GM18526 (cell line): ENCODE data around the gene PTPRN2.

Experiments
- POLR2A ChIP-seq: IDR thresholded peaks from 3 replicates; pipeline ENCODE4 v1.6.1; 2011; ENCODE audit not compliant: insufficient read length; ENCODE audit errors: extremely low read depth

PTPRN2 gene

DNA sequence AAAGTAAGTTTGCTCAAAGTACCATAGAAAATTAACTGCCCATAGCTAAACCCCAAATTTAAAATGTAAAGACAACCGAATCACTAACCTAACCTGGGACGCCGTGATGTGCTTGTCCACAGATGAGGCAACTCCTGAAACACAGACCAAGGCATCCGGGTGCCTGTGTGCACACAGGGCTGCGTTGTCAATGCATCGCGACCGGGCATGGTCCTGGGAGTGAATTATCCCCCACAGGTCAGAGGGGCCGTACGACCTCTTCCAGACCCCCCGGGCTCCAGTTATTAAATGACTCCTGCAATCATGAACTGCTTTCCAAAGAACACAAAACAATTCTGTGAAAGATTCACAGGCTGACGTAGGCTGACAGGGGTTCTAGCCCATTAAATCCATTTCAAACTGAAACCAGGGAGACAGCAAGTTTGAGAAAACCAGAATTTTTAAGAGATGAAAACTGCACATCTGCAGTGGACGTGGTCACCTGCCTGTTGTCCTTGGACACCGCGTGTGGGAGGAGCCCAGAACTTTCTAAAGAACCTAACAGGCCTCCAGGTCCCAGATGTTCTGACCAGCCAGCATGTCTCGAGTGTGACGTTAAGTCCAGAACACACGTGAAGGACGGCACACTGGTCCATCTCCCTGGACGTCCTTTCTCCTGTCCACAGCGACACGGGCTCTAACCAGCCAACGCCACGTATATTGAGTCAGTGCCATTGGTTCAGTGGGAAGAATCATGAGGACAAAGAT, 953.0 kb downstream of the PTPRN2 start:
- TF ChIP-seq POLR2A, result no peak

DNA sequence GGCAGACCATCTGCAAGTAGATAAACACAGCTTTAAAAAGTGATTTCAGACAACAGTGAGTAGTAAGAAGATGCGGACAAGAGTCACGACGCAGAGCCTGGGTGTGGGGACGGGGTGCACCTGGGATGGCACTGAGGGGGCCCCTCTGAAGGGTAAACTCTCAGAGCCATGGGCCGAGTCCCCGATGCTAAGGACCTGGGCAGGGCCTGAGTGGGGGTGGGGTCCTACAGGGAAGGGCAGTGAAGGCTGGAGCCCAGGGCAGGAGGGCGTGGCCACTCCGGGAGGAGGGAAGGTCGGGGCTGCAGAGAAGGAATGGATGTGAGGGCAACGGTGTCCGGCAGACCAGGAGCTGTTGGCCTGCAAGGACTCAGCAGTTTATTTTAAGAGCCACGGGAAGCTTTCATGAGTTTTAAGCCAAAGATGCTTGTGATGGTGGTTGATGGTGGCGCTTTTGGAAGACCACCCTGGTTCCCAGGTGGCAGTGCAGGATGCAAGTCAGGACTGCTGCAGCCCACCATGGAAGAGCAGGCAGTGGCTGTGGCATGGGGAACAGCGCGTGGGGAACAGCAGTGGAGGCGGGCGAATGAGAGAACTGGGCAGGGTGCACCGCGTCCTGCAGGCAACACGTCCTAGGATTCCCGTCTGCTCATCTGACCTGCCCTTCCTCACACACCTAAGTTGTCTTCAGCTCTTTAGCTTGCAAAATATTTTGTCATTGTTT, 954.0 kb downstream of the PTPRN2 start:
- no peak for TF ChIP-seq POLR2A

DNA sequence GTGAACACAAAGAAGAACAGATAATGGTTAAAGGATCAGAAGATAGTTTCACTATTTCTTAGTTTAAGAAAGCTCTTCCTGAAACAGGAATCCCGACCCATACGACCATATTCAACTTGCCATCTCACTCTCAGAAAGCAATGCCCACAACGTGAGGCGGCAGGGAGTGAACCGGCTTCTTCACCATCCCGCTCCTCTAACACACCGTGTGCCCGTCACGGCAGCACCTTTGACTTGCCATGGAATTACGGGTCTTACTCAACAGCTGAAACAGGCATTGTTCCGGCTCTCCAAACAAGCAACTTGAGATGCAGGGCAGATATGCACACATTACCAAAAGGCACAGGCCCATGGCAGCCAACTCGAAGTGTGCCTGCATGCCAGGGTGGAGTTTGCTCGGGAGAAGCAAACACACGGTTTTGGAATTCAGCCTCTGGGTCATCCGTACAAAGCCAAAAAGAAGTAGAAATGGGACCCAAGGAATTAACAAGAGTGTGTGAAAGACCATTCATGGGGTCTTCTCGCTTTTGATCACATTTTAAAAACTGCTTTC, 957.2 kb downstream of the PTPRN2 start:
- TF ChIP-seq POLR2A, result no peak

DNA sequence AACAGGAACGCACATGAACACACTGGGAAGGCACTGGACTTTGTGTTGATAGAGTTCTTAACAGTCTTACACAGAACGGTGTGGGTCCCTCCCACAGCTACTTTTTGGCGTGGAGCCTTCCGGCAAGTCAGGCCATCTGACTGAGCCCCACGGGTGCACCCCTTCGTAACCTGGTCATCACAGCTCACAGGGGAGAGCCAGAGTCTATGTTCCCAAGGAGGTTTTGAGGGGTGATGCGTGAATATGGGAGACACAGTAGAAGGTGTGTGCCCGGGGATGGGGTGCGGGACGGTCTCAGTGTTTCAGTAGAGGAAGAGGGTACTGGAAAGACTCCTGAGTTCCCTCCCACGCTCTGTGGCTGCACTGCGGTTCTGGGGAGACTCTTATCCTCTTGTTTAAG, 959.2 kb downstream of the PTPRN2 start:
- TF ChIP-seq POLR2A, result no peak

DNA sequence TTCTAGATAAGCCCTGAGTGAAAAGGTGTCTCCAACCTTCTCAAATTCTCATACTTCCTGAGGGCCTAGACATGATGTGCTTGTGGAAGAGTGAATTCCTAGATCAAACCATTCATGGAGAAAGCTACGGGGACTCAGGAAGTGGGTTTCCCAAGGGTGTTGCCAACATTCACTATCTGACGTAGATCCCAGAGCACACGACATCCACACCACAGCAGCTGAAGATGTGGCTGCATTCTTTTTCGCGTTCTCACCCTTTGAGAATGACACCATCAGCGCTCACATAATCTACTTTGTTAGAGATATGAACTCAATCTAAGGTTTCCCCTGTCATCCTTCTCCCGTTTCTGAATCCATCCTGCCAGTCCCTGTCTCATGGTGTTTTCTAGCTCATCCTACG, 960.0 kb downstream of the PTPRN2 start:
- TF ChIP-seq POLR2A, result no peak

DNA sequence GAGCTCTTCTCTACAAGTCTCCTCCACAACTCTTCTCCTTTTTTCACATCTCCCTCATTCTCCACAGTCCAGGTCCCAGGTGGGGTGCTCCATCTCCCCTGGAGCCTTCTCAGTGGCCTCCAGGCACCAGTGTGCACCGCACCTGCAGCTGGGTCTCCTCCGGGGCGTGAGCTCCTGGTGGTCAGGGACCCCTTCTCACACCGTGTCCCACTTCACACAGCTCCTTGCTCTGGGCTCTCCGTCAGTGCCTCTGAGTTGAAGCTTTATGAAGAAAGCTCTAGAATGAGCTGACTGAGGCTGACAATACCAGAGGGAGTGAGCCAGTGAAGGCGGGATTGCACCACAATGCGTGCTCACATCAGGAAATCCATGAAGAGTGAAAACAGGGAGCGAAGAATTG, 960.6 kb downstream of the PTPRN2 start:
- no peak for TF ChIP-seq POLR2A

DNA sequence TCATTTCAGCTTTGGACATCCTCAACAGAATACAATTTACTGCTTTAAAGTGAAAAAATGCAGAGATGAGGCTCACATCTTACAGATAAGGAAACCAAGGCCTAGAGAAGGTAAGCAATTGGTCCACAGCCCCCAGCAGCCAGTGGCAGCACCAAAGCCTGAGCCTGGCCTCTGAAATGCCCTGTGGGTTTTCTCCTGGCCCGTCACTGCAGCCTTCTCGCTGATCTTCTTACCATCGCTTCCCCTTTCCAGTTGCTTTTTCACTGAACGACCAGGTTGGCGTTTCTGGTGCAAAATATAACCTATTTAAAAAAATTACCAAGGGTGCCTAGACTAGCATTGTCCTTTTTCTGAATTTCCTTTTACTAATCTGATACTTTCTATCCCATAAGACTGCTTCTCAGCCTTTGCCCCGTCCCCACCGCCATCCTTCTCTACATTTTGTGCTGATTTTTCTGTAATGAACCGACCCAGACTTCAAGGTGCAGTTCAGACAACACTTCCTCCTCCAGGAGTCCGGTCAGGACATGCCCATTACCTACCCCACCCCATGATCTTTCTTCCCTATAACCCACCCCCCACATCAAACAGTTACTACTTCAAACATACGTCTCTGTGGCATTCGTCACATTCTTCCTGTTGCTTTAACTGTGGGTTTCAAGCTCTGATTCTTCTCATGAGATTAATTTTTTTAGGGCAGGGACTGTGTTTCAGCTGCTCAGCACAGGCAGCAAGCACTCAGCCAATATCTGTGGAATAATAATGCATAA, 961.5 kb downstream of the PTPRN2 start:
- TF ChIP-seq POLR2A, result no peak

DNA sequence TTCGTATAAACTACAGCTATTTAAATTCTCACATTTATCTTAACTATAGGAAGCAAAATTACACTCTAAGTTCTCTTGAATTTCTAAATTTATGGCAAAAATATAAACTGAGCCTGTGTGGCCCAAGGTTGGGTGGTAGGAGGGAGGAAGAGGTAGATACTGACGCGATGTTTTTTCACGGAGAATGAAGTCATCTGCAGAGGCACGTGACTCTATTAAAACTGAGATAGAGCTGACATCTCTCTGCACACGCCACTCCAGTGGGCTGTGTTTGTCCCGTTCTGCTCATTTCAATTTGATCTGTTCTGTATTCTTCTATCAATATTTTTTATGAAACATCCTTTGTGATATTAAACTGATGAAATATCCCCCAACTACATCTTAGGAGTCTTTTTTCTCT, 964.1 kb downstream of the PTPRN2 start:
- TF ChIP-seq POLR2A, result no peak

DNA sequence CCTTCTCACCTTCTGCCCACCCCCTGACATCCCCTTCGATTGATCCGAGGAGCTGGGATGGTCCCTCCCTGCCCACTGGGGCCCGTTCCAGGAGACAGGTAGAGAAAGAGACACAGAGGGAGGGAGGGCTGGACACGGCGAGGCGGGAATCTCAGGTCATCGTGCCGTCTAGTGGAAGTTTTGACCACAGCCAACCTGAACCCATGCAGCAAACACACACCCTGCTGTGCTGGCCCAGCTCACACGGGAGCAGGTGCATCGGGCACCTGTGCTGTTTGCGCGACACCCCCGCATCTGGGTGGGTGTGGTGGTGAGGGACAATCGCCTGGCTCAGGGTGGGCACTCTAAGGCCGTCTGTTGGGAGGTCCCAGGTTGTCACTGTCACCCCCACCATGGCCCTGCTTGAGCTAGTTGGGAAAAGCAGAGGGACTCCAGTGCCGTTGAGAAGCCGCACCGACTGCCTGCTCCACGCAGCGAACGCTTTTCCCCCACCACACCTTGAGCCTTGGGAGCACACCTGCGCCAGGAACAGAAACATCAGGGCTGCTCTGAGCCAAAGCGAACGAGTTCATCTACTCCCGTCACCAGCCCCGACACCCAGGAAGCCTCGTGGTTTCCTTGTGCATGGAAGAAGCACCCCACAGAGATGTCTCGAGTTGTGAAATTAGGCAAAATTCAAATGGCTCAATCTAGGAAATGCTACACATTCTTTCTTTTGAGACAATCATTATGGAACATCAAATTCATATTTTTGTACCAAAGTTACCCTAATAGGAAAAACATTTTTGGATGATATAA, 965.0 kb downstream of the PTPRN2 start:
- TF ChIP-seq POLR2A, result no peak

DNA sequence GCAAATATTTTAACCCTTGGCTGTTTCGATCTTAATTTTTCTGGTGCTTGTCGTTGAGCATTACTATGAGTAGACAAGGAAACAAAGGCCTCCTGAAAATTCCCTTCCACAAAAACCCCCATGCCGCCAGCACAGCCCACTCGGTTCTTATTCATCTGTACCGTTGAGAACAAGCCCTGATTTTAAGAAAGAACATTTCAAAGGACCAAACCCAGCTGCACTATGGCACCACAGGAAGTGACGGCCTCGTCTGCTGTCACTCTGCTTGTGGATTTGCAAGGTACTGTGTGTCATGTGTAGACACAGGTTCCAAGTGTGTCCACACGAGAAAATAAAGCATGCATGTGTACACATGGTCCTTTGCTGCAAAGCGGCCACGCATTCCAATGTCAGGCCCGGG, 965.6 kb downstream of the PTPRN2 start:
- no peak for TF ChIP-seq POLR2A

DNA sequence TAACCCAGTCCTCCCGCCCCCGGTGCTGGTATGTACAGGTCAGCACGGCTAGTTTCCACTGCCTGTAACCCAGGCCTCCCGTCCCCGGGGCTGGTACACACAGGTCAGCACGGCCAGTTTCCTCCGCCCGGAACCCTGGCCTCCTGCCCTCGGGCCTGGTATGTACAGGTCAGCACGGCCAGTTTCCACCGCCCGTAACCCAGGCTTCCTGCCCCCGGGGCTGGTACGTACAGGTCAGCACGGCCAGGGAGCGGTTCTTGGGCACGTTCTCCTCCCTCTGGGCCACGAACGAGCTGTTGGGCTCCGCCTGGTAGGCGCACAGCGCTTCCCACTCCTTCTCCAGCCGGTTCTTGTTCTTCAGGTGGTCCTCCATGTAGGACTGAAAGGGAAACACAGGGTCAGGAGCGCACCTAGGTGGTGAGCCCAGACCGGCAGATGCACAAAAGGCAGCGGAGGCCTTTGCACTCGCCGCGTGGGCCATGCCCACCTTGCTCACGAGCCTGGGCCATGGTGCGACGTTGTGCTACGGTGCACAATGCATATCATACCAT, 966.4 kb downstream of the PTPRN2 start:
- TF ChIP-seq POLR2A, result no peak

DNA sequence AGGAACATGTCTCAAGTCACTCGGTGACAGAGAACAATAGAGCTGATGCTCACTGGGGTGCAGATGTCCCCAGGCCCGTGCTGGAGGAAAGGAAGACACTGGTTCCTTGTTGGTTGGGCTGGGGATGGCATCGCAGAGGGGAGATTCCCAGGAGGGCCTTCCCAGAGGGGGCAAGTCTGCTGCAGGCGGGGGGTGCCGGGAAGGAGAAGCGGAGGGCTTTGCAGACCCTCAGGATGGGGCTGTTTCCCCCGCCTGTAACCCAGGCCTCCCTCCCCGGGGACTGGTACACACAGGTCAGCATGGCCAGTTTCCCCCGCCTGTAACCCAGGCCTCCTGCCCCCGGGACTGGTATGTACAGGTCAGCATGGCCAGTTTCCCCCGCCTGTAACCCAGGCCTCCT, 967.0 kb downstream of the PTPRN2 start:
- no peak for TF ChIP-seq POLR2A

DNA sequence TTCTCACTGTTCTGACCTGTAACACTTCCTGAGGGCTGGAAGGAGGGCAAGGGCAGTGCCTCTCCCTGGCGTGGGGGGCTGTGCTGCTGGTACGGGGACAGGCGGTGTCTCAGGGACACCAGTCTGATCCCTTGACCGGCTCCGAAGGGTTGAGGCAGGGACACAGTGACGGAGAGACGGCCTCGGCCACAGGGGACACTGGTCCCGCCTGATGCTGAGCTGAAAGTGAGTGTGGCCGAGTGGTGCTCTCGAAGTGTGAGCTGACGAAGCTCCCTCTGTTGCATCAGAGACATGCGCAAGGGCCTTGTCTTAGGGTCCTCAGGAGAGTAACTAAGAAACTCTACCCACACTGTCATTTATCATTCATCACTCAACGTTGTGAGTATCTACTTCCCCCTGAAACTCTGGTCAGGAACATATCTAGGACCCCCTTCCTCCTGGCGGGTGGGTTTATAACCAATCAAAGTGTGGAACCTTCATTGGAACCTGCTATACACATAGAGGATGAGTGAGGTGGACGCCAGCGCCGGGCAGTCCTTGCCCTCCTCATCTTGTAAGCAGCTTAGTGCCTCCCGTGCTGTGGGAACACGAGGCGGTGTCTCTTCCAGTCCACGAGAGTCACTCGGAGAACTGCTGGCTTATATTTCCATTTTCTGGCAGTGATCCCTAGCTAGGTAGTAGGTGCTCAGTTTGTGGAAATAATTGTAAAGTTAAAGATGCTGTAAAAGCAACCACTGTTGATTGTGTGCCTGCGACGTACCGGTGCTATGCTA, 967.7 kb downstream of the PTPRN2 start:
- no peak for TF ChIP-seq POLR2A
